ENCODE results near the gene PDCD7. TPM values are rescaled to one million over a fixed set of nuclear protein-coding genes. Genes with fewer than 3 reads are reported as not detected.
"Not testable (repeated sequence)": the region's sequence is repeated elsewhere in the genome, so short reads cannot be mapped to it uniquely, and the experiment has no call there.

The PDCD7 gene, protein sequence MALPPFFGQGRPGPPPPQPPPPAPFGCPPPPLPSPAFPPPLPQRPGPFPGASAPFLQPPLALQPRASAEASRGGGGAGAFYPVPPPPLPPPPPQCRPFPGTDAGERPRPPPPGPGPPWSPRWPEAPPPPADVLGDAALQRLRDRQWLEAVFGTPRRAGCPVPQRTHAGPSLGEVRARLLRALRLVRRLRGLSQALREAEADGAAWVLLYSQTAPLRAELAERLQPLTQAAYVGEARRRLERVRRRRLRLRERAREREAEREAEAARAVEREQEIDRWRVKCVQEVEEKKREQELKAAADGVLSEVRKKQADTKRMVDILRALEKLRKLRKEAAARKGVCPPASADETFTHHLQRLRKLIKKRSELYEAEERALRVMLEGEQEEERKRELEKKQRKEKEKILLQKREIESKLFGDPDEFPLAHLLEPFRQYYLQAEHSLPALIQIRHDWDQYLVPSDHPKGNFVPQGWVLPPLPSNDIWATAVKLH
- total RNA-seq (2014; rRNA removed; shearing (Covaris generic)) = 29.5 and 32.9 TPM in 2 replicates

DNA sequence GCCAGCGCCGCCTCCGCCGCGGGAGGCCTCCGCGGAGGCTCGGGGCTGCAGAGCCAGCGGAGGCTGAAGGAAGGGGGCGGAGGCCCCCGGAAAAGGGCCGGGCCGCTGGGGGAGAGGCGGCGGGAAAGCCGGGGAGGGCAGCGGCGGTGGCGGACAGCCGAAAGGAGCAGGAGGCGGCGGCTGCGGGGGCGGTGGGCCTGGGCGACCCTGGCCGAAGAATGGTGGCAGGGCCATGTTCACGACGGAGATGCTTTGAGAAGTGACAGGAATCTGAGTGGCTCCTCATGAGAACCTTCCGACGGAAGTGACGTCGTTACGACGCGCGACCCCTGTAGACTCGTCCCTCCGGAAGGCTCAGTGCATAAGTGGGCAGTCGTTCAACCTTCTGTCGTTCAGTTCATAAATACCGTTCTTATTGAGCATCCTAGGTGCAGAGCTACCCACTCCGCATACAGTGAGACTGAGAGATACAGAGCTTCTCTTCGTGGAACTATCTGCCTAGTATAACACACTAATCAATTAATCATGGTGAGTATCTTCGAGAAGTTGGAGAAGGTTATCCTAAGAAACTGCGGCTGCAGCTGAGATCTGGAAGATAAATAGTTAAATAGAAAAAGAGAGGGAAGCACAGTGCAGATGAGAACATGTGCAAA lies at the start of gene PDCD7:
Gene PDCD7, minus strand, starts transcription at position 261 of the 653 bp plus-strand sequence. Its CDS starts 27 bp downstream, at position 234.
- in situ Hi-C loops (cut with HindIII; ENCODE audit: low sequenced_read_pairs) = no loop called here

DNA sequence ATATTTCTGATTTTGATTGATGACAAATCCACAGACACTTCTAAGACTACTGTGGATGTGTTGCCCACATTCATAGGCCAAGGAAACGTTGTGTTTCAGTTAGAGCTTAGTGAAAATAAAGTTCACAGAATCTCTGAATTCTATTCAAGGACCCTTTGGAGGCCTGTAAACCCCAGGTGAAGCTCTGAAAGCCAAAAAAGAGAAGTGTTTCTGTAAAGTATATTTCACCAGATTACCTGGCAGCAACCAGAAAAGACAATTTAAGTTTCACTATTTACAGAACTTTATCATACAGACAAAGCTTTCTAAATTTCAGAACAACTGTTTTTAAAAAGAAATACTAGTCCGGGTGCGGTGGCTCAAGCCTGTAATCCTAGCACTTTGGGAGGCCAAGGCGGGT lies 48.9 kb upstream of the PDCD7 start:
- in situ Hi-C loops (cut with HindIII; ENCODE audit: low sequenced_read_pairs) = no loop called here
- DNase-seq (ENCODE audit: low spot score) = no peak

More for the DNA sequence above, at the start of gene PDCD7:
- peak; percentile 98 for DNase-seq (ENCODE audit: low spot score)

DNA sequence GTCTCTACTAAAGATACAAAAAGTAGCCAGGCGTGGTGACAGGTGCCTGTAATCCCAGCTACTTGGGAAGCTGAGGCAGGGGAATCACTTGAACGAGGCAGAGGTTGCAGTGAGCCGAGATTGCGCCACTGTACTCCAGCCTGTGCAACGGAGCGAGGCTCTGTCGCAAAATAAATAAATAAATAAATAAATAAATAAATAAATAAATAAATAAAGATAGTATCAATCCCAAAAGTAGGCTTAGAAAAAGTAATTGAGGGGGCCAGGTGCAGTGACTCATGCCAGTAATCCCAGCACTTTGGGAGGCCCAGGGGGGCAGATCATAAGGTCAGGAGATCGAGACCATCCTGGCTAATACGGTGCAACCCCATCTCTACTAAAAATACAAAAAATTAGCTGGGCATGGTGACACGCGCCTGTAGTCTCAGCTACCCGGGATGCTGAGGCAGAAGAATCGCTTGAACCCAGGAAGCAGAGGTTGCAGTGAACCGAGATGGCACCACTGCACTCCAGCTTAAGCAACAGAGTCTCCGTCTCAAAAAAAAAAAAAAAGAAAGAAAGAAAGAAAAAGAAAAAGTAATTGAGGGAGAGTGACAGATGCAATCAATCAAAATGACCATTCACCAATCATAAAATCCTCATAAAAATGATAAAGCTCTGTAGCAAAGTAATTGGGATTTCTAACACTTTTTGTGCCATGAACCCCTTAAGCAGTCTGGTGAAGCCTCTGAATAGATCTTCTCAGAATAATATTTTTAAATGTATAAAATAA lies 48.2 kb upstream of the PDCD7 start:
- in situ Hi-C loops (cut with HindIII; ENCODE audit: low sequenced_read_pairs); DNase-seq (ENCODE audit: low spot score): not testable (repeated sequence)

DNA sequence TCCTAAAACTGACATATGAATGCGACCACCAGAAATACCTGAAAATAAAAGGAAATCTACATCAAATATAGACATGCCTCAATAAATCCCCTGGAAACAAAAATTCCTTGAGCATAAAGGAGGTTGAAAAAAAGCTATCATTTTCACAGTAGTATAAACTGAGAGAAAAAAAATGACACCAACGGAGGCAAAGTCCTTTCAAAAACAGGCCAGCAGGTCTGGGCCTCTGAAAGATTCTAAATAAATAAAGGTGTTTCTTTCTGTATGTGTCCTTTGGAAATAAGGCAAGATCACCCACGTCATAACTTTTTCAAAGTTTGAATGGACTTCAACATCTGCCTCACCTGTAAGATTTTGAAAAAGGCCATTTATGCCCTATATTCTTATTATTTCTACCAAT lies 46.6 kb upstream of the PDCD7 start:
- in situ Hi-C loops (cut with HindIII; ENCODE audit: low sequenced_read_pairs) = no loop called here
- no peak for DNase-seq (ENCODE audit: low spot score)

DNA sequence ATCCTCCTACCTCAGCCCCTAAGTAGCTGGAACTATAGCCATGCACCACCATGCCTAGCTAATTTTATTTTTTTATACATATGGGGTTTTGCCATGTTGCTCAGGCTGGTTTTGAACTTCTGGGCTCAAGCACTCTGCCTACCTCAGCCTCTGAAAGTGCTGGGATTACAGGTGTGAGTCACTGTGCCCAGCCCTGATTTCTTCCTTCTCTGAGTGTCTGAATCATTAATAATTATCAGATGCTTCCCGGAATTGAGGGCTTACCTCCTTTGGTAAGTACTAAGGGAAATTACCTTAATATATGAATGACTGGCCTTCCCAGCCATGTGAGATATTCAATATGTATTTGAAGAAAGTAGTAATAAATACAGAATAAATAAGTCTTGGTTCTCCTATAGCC lies 44.3 kb upstream of the PDCD7 start:
- DNase-seq (ENCODE audit: low spot score) = no peak
- in situ Hi-C loops (cut with HindIII; ENCODE audit: low sequenced_read_pairs) = no loop called here

DNA sequence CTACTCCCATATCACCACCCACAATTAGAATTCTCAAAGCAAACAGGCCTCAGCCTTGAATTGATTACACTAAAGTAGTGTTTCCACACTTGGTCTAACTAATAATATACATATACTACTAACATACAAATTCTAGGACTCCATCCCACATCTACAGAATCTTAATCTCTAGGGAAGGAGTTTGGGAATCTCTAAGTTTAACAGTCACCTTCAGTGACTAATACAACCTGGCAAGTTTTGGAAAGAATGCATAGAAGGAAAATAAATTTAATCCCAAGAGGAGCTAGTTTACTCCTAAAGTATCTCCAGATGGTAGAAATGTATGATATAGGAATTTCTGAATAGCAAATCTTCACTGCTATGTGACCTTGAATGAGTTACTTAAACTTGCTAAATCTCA lies 42.4 kb upstream of the PDCD7 start:
- DNase-seq (ENCODE audit: low spot score) = no peak
- in situ Hi-C loops (cut with HindIII; ENCODE audit: low sequenced_read_pairs) = no loop called here

DNA sequence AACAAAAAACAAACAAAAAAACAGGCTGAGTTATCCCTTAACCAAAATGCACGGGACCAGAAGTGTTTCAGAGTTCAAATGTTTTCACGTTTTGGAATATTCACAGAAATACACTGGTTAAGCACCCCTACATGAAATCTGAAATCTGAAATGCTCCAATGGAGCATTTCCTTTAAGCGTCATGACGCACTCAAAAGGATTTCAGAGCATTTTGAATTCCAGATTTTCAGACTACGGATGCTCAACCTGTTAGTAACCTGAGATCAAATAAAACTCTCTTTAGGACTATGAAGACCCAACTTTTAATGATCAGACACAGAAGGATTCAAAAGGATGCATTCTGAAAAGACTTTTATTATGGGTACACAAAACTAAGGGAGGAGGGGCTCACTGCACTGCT lies 41.9 kb upstream of the PDCD7 start:
- in situ Hi-C loops (cut with HindIII; ENCODE audit: low sequenced_read_pairs) = no loop called here
- no peak for DNase-seq (ENCODE audit: low spot score)

DNA sequence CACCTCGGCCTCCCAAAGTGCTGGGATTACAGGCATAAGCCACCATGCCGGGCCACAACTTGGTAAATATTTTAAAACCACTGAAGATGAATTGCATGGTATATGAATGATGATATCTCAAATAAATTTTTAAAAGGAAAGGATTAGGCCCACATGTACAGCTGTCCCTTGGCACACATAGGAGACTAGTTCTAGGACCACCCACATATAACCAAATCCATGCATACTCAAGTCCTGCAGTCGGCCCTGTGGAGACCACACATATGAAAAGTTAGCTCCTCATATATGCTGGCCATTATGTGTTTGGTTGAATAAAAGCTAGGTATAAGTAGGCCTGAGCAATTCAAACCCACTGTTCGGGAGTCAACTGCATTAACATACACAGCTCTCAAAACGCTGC lies 40.9 kb upstream of the PDCD7 start:
- DNase-seq (ENCODE audit: low spot score) = no peak

DNA sequence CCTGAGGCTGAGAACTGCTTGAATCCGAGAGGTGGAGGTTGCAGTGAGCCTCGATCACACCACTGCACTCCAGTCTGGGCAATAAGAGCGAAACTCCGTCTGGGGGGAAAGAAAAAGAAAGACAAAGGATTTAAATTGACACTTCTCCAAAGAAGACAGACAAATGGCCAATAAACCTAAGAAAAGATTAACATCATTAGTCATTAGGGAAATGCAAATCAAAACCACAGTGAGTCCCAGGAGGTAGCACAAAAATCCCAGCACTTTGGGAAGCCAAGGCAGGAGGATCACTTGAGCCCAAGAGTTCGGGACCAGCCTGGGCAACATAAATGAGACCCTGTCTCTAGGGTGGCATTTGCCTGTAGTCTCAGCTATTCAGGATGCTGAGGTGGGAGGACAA lies 38.9 kb upstream of the PDCD7 start:
- DNase-seq (ENCODE audit: low spot score) = no peak
- in situ Hi-C loops (cut with HindIII; ENCODE audit: low sequenced_read_pairs) = no loop called here

More for the DNA sequence above, 40.9 kb upstream of the PDCD7 start:
- in situ Hi-C loops (cut with HindIII; ENCODE audit: low sequenced_read_pairs) = no loop called here

DNA sequence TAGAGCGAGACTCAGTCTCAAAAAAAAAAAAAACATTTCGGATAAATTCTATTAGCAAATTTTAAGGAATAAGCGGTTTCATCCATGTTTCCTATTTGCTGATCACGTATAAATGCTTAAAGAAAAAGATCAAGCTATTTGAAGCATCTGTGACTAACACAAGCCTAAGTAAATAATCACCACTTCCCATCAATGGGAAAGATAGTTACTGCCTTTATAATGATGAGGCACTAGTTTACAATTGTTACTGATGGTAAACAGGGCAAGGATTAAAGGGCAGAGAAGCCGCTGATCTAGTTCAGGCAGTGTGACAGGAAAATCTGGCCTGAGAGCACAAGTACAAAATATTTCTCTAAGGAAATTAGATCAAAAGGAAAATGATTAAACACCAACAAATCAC lies 37.8 kb upstream of the PDCD7 start:
- in situ Hi-C loops (cut with HindIII; ENCODE audit: low sequenced_read_pairs) = no loop called here
- no peak for DNase-seq (ENCODE audit: low spot score)

DNA sequence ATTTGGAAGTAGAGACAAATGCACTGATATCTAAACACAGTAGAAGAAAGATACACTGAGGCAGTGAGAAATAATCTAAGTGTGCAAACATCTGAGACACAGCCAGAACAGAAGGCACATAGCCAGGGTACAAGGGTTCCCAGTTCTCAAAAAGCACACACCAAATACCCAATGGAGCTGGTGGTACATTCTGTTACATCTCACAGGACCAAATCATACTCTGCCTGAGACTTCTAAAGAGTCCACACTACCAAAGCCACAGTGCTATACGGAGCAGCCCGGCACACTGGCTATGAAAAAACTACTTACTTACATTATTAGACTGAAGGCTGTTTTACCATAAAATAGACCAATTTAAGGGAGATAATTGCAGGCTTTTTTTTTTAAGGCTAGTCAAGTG lies 32.3 kb upstream of the PDCD7 start:
- no peak for DNase-seq (ENCODE audit: low spot score)
- in situ Hi-C loops (cut with HindIII; ENCODE audit: low sequenced_read_pairs) = no loop called here

DNA sequence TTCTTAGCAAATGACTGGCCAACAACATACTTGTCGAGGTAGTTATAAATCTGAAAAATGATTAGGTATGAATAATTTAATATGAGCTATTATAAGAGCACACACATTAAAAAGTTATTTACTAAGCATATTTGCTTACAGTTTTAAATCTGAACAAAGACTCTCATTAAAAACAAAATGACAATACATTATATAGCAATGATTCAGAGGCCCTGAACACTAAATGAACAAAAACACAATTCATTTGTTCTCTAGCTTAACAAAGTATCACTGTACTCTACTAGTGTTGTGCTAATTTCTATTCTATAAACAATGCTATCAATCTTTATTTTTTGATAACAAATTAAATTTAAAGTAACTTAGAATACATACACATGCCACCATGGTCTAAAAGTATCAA lies 30.5 kb upstream of the PDCD7 start:
- DNase-seq (ENCODE audit: low spot score) = no peak
- in situ Hi-C loops (cut with HindIII; ENCODE audit: low sequenced_read_pairs) = no loop called here

DNA sequence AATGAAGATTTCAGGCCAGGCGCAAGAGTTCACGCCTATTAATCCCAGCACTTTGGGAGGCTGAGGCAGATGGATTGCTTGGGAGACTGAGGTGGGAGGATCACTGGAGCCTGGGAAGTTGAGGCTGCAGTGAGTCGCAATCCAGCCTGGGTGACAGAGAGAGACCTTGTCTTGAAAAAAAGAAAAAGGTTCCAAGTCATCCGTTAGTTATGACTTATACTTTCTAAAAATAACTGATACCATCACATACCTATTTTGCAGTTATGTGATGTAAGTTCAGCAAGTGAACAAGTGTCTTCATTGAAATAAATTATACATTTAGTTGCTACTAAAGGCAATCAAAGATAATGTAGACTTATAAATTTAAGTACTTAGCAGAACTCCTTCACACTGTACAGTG lies 29.4 kb upstream of the PDCD7 start:
- in situ Hi-C loops (cut with HindIII; ENCODE audit: low sequenced_read_pairs) = no loop called here
- no peak for DNase-seq (ENCODE audit: low spot score)

DNA sequence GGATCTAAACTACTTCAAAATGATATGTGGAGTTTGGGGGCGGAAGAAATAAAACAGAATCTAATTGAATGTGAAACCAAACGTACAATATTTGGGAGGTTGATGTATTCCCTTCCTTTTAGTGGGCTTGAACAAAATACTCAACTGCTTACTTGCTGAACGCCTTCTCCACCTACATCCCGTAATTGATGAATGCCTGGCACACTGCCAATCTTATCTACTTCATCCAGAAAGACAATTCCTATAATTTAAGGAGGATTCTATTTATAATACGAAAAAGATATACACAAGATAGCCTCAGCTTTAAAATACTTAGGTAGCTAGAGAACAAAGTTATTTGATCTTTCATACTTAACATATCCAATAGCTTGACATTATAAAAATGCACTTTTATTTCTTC lies 23.1 kb upstream of the PDCD7 start:
- in situ Hi-C loops (cut with HindIII; ENCODE audit: low sequenced_read_pairs) = no loop called here
- DNase-seq (ENCODE audit: low spot score) = no peak

DNA sequence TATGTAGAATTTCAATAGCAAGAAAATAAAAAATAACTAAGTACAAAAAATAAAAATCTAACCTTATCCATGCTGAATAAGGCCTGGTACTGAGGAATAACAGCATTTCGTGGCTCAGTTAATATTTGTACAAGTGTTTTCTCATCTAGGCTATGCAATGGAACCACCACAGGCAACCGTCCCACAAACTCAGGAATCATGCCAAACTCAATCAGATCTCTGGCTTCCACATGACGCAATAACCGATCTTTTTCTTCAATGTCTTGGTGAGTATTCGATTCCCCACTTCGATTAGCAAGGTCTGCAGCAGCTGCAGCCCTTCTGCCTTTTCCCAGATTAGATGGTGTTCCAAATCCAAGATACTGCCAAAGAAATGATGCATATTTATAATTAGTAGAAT lies 21.1 kb upstream of the PDCD7 start:
- DNase-seq (ENCODE audit: low spot score) = no peak
- in situ Hi-C loops (cut with HindIII; ENCODE audit: low sequenced_read_pairs) = no loop called here

DNA sequence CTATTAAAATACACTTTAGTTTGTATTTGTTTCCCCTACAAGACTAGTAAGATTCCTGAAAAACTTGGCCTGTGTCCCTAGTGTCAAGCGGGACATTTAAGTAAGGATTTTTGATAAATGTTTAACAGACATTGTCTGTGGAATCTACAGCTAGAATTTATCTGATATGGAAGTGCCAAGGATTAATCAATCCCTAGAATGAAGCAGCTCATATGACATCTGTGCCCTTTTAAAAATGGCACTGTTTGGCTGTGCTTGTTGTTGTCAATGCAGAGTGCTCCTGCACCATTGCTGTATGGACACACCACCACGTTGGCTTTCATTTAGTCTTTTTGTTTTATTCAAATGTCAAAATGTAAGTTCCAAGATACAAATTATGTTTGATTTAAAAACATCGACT lies 14.3 kb upstream of the PDCD7 start:
- DNase-seq (ENCODE audit: low spot score) = no peak
- in situ Hi-C loops (cut with HindIII; ENCODE audit: low sequenced_read_pairs) = no loop called here

DNA sequence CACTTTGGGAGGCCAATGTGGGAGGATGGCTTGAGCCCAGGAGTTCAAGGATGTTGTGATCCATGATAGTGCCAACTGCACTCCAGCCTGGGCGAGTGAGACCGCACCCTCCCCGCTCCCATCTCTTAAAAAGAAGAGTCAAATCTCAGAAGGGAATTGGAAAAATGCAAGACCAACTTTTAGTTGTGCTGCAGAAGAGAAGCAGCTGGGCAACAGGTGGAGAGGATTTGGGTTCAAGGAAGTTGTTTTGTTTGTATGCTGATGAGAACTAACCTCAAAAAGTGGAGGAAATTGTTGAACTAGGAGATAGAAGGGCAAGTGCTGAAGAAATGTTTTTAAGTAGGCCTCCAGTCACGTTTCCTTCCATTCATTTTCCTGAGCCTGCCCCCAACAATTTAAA lies 12.8 kb upstream of the PDCD7 start:
- in situ Hi-C loops (cut with HindIII; ENCODE audit: low sequenced_read_pairs) = no loop called here
- DNase-seq (ENCODE audit: low spot score) = no peak

DNA sequence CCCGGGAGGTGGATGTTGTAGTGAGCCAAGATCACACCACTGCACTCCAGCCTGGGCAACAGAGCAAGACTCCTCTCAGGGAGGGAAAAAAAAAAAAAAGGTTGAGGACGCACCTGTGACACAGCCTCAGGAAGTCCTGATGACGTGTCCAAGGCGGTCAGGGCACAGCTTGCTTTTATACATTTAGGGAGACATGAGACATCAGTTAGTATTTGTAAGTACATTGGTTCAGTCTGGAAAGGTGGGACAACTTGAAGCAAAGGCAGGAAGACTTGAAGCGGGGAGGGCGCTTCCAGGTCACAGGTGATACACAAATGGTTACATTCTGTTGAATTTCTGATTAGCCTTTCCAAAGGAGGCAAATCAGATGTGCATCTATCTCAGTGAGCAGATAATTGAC lies 5.0 kb upstream of the PDCD7 start:
- DNase-seq (ENCODE audit: low spot score); in situ Hi-C loops (cut with HindIII; ENCODE audit: low sequenced_read_pairs): not testable (repeated sequence)

DNA sequence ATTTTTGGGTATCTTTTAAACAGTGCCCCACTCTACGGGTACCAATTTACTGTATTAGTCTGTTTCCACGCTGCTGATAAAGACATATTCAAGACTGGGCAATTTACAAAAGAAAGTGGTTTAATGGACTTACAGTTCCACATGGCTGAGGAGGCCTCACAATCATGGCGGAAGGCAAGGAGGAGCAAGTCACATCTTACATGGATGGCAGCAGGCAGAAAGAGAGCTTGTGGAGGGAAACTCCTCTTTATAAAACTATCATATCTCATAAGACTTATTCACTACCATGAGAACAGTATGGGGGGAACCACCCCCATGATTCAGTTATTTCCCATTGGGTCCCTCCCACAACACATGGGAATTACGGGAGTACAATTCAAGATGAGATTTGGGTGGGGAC lies 4.3 kb upstream of the PDCD7 start:
- not testable (repeated sequence) for DNase-seq (ENCODE audit: low spot score)

DNA sequence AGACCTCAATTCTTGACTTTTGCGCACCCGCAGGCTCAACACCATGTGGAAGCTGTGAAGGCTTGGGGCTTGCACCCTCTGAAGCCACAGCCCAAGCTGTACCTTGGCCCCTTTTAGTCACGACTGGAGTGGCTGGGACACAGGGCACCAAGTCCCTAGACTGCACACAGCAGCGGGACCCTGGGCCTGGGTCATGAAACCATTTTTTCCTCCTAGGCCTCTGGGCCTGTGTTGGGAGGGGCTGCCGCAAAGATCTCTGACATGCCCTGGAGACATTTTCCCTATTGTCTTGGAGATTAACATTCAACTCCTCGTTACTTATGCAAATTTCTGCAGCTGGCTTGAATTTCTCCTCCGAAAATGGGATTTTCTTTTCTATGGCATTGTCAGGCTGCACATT lies 3.5 kb upstream of the PDCD7 start:
- in situ Hi-C loops (cut with HindIII; ENCODE audit: low sequenced_read_pairs); DNase-seq (ENCODE audit: low spot score): not testable (repeated sequence)

More for the DNA sequence above, 4.3 kb upstream of the PDCD7 start:
- in situ Hi-C loops (cut with HindIII; ENCODE audit: low sequenced_read_pairs) = not testable (repeated sequence)

Measured in G401 (cell line).